HG03342 (cell line): ENCODE measurements around the gene AKAP14.
"Not testable (repeated sequence)": the region's sequence is repeated elsewhere in the genome, so short reads cannot be mapped to it uniquely, and the experiment has no call there.

Source experiments
- ATAC-seq: cut with Tn5 transposase; IDR thresholded peaks from one replicate; pipeline ENCODE4 v1.9.1; 2021; ENCODE audit warnings: mild to moderate bottlenecking, moderate library complexity; ENCODE audit not compliant: unreplicated experiment

Gene AKAP14

GRCh38 chrX:119919835-119920585 lies 24.3 kb downstream of the AKAP14 start:
- no peak for ATAC-seq

GRCh38 chrX:119922391-119922790 lies 26.7 kb downstream of the AKAP14 start:
- not testable (repeated sequence) for ATAC-seq

- ATAC-seq, result no peak
Measured at GRCh38 chrX:119935215-119935874, 39.7 kb downstream of the AKAP14 start.

DNA sequence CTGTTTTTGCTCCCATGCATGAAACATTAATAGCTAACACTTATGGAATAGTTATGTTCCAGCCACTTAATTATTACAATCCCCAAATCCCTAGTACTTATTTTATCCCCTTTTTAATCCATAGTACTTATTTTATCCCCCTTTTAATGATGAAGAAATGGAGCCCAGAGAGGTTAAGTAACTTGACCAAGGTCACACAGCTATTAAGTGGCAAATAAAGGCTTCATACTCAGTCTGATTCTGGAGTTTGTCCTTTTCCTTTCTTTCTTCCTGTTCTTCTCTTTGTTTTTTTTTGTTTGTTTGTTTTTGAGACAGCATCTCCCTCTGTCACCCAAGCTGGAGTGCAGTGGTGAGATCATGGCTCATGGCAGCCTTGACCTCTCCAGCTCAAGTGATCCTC lies 45.6 kb downstream of the AKAP14 start:
- no peak for ATAC-seq

- ATAC-seq, result no peak
Measured at GRCh38 chrX:119942173-119942819, 46.6 kb downstream of the AKAP14 start.

DNA sequence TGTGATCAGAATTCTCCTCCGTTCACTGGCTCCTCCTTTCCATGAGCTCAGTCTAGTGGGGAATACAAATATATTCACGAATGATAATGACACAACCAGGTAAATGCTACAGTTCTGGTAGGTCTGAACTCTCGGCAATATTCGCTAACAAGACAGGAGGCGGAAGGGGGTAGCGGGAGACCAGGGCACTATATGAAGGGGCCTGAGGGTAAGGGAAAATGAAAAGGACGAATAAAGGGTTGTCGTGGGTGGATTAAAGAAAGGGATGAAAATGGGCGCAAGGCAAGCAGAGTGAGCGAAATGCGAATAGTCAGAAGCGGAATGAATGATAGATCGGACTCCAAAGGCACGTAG lies 47.1 kb downstream of the AKAP14 start:
- ATAC-seq, result peak; percentile 22

GRCh38 chrX:119943185-119943988 lies 47.7 kb downstream of the AKAP14 start, which contains the start of gene NKAP:
Gene NKAP (minus strand): TSS chrX:119943751. CDS start chrX:119943605, 146 bp downstream.
- ATAC-seq, result peak; percentile 75

GRCh38 chrX:119945481-119945880 lies 49.8 kb downstream of the AKAP14 start:
- no peak for ATAC-seq

- no peak for ATAC-seq
Measured at GRCh38 chrX:119948381-119948780, 52.7 kb downstream of the AKAP14 start.

GRCh38 chrX:119954374-119954773 lies 58.7 kb downstream of the AKAP14 start:
- ATAC-seq, result no peak

DNA sequence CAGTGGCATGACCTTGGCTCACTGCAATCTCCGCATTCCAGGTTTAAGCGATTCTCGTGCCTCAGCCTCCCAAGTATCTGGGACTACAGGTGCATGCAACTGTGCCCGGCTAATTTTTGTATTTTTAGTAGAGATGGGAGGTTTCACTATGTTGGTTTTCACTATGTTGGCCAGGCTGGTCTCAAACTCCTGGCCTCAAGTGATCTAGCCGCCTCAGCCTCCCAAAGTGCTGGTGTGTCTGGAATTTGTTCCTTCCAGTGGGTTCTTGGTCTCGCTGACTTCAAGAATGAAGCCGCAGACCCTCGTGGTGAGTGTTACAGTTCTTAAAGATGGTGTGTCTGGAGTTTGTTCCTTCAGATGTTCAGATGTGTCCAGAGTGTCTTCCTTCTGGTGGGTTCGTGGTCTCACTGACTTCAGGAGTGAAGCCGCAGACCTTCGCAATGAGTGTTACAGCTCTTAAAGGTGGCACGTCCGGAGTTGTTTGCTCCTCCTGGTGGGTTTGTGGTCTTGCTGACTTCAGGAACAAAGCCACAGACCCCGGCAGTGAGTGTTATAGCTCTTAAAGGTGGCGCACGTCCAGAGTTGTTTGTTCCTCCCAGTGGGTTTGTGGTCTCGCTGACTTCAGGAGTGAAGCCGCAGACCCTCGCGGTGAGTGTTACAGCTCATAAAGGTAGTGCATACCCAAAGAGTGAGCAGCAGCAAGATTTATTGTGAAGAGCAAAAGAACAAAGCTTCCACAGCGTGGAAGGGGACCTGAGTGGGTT lies 60.3 kb downstream of the AKAP14 start:
- ATAC-seq, result not testable (repeated sequence)

GRCh38 chrX:119960625-119961024 lies 64.9 kb downstream of the AKAP14 start:
- no peak for ATAC-seq

GRCh38 chrX:119966837-119967236 lies 71.1 kb downstream of the AKAP14 start:
- ATAC-seq, result not testable (repeated sequence)
